HG03095 (cell line): ENCODE results near the gene KIF11.

Experiments used
- ATAC-seq: cut with Tn5 transposase; IDR thresholded peaks from one replicate; pipeline ENCODE4 v1.9.1; 2021; ENCODE audit warnings: moderate library complexity; ENCODE audit not compliant: unreplicated experiment

The KIF11 gene

DNA sequence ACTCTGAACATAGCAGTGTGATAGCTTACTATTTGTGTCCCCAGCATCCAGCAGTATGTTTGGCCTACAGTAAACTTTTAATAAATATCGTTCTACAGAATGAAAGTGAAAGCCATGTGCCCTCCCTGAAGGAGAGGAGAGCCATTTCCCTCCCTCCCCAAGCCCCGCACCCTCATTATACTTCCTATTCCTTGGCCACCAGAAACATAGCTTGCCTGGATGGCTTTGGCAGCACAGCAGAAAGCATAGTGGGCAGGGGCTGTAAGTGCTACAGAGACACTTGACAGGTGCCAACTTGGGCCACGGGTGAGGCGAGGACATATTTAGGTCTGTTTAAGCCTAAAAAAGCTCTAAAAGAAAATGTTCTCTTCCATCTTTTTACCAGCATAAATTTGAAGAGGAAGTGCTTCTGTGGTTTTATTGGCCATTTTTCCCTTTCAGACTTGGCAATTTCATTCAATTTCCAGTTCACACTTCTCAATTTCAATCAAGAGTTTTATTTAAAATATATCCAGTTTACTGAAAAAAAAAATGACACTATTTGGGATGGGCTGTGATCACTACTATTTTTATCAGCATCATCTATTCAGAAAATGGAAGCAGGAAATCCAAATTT, 109.5 kb downstream of the KIF11 start:
- no peak for ATAC-seq
